GM23248 (cell line): Measurements from ENCODE around the gene KRT6B.

ENCODE experiments used
- EZH2 ChIP-seq: fragments of 200-600 bp; sonication (generic); IDR thresholded peaks from 2 replicates; pipeline ENCODE4 v1.6.1; 2018; ENCODE audit warnings: antibody characterized with exemption, mild to moderate bottlenecking; ENCODE audit not compliant: insufficient read depth, poor library complexity, severe bottlenecking
- EZH2phosphoT487 ChIP-seq: fragments of 200-600 bp; sonication (generic); IDR thresholded peaks from 2 replicates; pipeline ENCODE4 v1.6.1; 2018; ENCODE audit warnings: antibody characterized with exemption, moderate library complexity, mild to moderate bottlenecking, low read depth; ENCODE audit not compliant: insufficient read depth

- no peak for TF ChIP-seq EZH2phosphoT487
- no peak for TF ChIP-seq EZH2
Measured at GRCh38 chr12:52458861-52459260, 6.9 kb upstream of the KRT6B start.
